ENCODE measurements around the gene OR4E1.

DNA sequence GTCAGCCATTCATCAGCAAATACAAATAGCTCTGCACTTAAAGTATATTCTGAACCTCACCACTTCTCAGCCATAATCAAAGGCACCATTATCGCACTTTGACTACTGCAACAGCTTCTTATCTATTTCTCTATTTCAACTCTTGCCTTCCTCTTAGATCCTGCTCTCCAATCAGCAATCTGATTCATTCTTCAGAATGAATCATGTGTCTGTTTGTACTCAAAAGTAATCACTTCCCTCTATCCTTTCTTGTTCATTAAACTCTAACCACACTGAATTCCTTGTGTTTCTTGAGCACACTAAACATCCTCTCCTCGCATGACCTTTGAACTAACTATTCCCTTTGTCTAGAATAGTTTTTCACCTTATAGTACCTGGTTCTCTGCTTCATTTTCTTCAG, 12.8 kb upstream of the OR4E1 start:
- TF ChIP-seq, protein P1, sequence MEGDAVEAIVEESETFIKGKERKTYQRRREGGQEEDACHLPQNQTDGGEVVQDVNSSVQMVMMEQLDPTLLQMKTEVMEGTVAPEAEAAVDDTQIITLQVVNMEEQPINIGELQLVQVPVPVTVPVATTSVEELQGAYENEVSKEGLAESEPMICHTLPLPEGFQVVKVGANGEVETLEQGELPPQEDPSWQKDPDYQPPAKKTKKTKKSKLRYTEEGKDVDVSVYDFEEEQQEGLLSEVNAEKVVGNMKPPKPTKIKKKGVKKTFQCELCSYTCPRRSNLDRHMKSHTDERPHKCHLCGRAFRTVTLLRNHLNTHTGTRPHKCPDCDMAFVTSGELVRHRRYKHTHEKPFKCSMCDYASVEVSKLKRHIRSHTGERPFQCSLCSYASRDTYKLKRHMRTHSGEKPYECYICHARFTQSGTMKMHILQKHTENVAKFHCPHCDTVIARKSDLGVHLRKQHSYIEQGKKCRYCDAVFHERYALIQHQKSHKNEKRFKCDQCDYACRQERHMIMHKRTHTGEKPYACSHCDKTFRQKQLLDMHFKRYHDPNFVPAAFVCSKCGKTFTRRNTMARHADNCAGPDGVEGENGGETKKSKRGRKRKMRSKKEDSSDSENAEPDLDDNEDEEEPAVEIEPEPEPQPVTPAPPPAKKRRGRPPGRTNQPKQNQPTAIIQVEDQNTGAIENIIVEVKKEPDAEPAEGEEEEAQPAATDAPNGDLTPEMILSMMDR (IDR thresholded peaks at IDR 0.05), result no peak
- TF ChIP-seq POLR2AphosphoS5 (IDR thresholded peaks at IDR 0.05) (no peak), POLR2A (IDR thresholded peaks at IDR 0.05) (no peak)
